HAP-1 (cell line): ENCODE data around the gene INHBE.

ENCODE experiments used
- DNase-seq, 2 experiments: peaks; one replicate each; pipeline ENCODE4 v3.0.0-alpha.2; 2016 to 2020; ENCODE audit warnings: low spot score in 2 of 2
- H3K27me3 ChIP-seq: fragments of 250-450 bp; sonication (Bioruptor Pico); 2 replicates; pipeline ENCODE4 v1.5.1; 2020; ENCODE audit warnings: low read depth, mild to moderate bottlenecking, moderate library complexity
- H3K36me3 ChIP-seq: fragments of 250-450 bp; sonication (Bioruptor Pico); replicated peaks from 2 replicates; pipeline ENCODE4 v1.5.1; 2020; ENCODE audit warnings: mild to moderate bottlenecking
- H3K4me1 ChIP-seq: fragments of 250-450 bp; sonication (Bioruptor Pico); 2 replicates; pipeline ENCODE4 v1.5.1; 2020; ENCODE audit warnings: mild to moderate bottlenecking
- H3K4me3 ChIP-seq: fragments of 250-450 bp; sonication (Bioruptor Pico); 2 replicates; pipeline ENCODE4 v1.5.1; 2020; ENCODE audit warnings: mild to moderate bottlenecking, moderate library complexity
- H3K9me3 ChIP-seq: fragments of 250-450 bp; sonication (Bioruptor Pico); 2 replicates; pipeline ENCODE4 v1.5.1; 2020; ENCODE audit warnings: mild to moderate bottlenecking, moderate library complexity
- in situ Hi-C: fragments of 300-500 bp; cut with MboI; formaldehyde crosslinking; loops from 3 replicates; pipeline ENCODE4 v1.14.3; 2020; ENCODE audit warnings: low sequenced_read_pairs, inconsistent platforms, mixed read lengths

The INHBE gene

DNA sequence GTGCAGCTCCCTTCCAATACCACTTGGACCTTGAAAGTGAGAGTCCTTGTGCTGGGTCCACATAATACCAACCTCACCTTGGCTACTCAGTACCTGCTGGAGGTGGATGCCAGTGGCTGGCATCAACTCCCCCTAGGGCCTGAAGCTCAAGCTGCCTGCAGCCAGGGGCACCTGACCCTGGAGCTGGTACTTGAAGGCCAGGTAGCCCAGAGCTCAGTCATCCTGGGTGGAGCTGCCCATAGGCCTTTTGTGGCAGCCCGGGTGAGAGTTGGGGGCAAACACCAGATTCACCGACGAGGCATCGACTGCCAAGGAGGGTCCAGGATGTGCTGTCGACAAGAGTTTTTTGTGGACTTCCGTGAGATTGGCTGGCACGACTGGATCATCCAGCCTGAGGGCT lies 5.7 kb upstream of the INHBE start:
- no peaks in the 10 kb centered on the region for H3K36me3 ChIP-seq
- H3K4me1 ChIP-seq = no peaks in the 10 kb centered on the region; the same call in 1 of the 2 replicates
- in situ Hi-C loops = no loop called here
- no peaks in the 10 kb centered on the region for H3K27me3 ChIP-seq
- H3K9me3 ChIP-seq = no peaks in the 10 kb centered on the region; the same call in 1 of the 2 replicates
- DNase-seq = no peak
- H3K4me3 ChIP-seq = no peak overlapping the region

- H3K36me3 ChIP-seq = no peaks in the 10 kb centered on the region
- DNase-seq = no peak
- H3K27me3 ChIP-seq = no peaks in the 10 kb centered on the region
- in situ Hi-C loops = no loop called here
- H3K9me3 ChIP-seq = no peaks in the 10 kb centered on the region; the same call in 1 of the 2 replicates
- peaks cover 4% of the 10 kb centered on the region for H3K4me1 ChIP-seq
- no peak overlapping the region for H3K4me3 ChIP-seq
Observed at GRCh38 chr12:57450057-57450456, 5.0 kb upstream of the INHBE start.

GRCh38 chr12:57451233-57451778 lies 3.8 kb upstream of the INHBE start:
- DNase-seq = no peak
- in situ Hi-C loops = no loop called here
- Histone ChIP-seq H3K36me3 (no peaks in the 10 kb centered on the region), H3K4me3 (no peak overlapping the region), H3K9me3 (no peaks in the 10 kb centered on the region; the same call in 1 of the 2 replicates), H3K4me1 (peaks cover 6% of the 10 kb centered on the region), H3K27me3 (no peaks in the 10 kb centered on the region)

DNA sequence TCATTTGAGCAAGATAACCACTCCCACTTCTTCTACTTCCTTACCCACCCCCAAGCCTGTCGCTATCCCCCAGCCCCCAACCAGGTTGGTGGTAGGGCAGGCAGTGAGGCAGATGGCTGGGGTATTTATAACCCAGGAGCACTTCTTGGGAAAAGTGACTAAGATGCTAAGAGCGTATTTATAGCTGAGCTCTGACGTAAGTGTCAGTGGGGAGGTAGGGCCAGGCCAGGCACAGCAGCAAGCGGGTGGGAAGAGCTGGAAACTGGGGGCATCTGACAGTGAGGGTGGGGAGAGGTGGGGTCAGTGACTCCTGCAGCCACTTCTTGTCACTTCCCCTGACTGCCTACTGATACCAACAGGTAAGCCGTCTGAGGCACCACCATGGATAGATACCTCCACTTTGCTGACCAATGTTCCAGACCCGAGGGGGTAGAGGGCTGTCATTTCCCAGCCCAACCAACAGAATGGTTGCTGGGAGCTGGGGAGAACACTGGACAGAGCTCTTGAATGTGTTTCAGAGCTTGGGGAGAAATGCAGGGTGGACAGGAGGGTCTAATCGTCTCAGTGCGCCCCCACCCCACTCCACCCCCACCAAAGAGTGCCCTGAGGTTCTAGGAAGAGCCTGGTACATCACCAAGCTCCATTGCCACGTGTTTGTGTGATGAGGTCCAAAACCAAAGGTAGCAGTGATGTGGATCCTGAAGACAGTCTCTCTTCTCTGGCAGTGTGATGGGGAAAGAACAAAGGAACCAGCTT lies 2.7 kb upstream of the INHBE start:
- no peaks in the 10 kb centered on the region for H3K9me3 ChIP-seq
- peaks cover 6% of the 10 kb centered on the region for H3K4me1 ChIP-seq
- H3K4me3 ChIP-seq = no peak overlapping the region
- no peak for DNase-seq
- H3K27me3 ChIP-seq = no peaks in the 10 kb centered on the region
- in situ Hi-C loops = no loop called here
- H3K36me3 ChIP-seq = no peaks in the 10 kb centered on the region

DNA sequence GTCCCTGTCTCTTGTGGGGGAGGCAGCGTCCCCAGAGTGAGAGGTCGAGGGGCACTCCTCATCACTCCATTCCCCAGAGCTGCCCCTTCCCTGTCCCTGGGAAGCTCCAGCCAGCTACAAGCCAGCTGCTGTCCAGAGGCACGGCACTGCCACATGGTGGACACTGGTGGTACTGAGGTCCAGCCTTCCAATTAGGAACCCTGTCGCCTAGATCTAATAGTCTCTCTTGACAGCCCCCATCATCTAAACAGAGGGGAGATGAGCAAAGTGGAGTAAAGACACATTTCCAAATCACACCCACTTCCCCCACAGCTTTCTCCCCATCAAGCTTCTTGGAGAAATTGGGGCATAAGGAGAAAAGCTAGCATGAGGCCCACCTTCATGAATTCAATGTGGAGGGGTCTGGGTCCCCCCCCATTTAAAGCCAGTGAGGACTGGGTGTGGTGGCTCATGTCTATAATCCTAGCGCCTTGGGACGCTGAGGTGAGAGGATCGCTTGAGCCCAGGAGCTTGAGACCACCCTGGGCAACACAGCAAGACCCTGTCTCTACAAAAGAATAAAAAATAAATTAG lies 2.1 kb upstream of the INHBE start:
- no peak overlapping the region for H3K4me3 ChIP-seq
- no peaks in the 10 kb centered on the region for H3K36me3 ChIP-seq
- DNase-seq = peak; percentile 66 to 90
- peaks cover 6% of the 10 kb centered on the region for H3K4me1 ChIP-seq
- in situ Hi-C loops = no loop called here
- no peaks in the 10 kb centered on the region for H3K9me3 ChIP-seq
- no peaks in the 10 kb centered on the region for H3K27me3 ChIP-seq

GRCh38 chr12:57454213-57454565 lies 918 bp upstream of the INHBE start:
- no peak for DNase-seq
- no peaks in the 10 kb centered on the region for H3K9me3 ChIP-seq
- in situ Hi-C loops = no loop called here
- no peaks in the 10 kb centered on the region for H3K27me3 ChIP-seq
- H3K36me3 ChIP-seq = no peaks in the 10 kb centered on the region
- no peak overlapping the region for H3K4me3 ChIP-seq
- H3K4me1 ChIP-seq = peaks cover 12% of the 10 kb centered on the region

- H3K4me1 ChIP-seq = peaks cover 12% of the 10 kb centered on the region
- peak overlapping the region; percentile 12 for H3K4me3 ChIP-seq
- no peaks in the 10 kb centered on the region for H3K9me3 ChIP-seq
- no peak for DNase-seq
- H3K36me3 ChIP-seq = no peaks in the 10 kb centered on the region
- H3K27me3 ChIP-seq = no peaks in the 10 kb centered on the region
- in situ Hi-C loops = loop anchor here (5.0 kb wide), 1 partner anchor 193 kb away; no protein-coding TSS in a partner anchor
Observed at GRCh38 chr12:57455374-57456144, 452 bp downstream of the INHBE start.

GRCh38 chr12:57456145-57456700 lies 1.1 kb downstream of the INHBE start:
- H3K27me3 ChIP-seq = no peaks in the 10 kb centered on the region
- peak overlapping the region; percentile 12 for H3K4me3 ChIP-seq
- H3K4me1 ChIP-seq = peaks cover 12% of the 10 kb centered on the region
- peak; percentile 53 to 78 for DNase-seq
- no peaks in the 10 kb centered on the region for H3K36me3 ChIP-seq
- in situ Hi-C loops = loop anchor here (5.0 kb wide), 1 partner anchor 194 kb away; no protein-coding TSS in a partner anchor
- no peaks in the 10 kb centered on the region for H3K9me3 ChIP-seq

GRCh38 chr12:57456737-57457490 lies 1.8 kb downstream of the INHBE start:
- H3K36me3 ChIP-seq = no peaks in the 10 kb centered on the region
- in situ Hi-C loops = loop anchor here (5.0 kb wide), 1 partner anchor 195 kb away; no protein-coding TSS in a partner anchor
- DNase-seq = no peak
- no peak overlapping the region for H3K4me3 ChIP-seq
- H3K27me3 ChIP-seq = no peaks in the 10 kb centered on the region
- peaks cover 12% of the 10 kb centered on the region for H3K4me1 ChIP-seq
- H3K9me3 ChIP-seq = no peaks in the 10 kb centered on the region

GRCh38 chr12:57458665-57459054 lies 3.6 kb downstream of the INHBE start:
- DNase-seq = no peak
- Histone ChIP-seq H3K9me3 (no peaks in the 10 kb centered on the region), H3K27me3 (no peaks in the 10 kb centered on the region), H3K4me3 (peak overlapping the region; percentile 49), H3K36me3 (no peaks in the 10 kb centered on the region), H3K4me1 (peaks cover 17% of the 10 kb centered on the region)
- in situ Hi-C loops = loop anchor here (5.0 kb wide), 1 partner anchor 196 kb away; no protein-coding TSS in a partner anchor

DNA sequence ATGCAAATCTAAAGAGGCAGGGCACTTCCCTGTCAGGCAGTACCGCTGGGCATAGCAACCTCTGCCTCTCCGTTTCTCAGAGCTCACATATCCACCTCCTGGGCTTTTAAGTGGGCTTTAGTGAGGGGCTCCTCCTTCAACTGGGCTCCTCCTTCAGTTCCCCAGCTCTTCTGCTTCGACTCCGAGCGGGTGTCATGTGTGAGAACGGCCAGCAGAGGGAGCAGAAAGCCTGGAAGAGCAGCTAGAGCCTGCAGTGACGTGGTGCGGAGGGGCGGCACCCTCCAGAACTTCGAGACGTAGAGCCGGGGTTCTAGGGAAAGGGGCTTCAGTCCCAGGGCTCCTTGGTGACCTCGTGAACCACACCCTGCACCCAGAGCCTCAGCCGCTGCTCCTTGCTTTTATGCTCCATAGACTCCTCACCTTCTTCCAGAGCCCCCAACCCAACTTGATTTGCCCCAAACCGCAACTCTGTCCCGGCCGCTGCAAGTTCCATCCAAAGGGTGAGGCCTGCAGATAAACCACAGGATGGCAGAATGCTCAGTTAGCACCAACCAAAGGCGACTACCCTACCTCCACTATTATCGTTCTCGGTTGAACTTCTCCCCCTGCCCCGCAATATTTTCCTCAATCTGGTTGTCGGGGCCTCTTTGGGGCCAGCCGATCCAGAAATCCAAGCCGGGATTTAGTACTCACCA lies 4.1 kb downstream of the INHBE start:
- H3K4me1 ChIP-seq = peaks cover 17% of the 10 kb centered on the region
- in situ Hi-C loops = loop anchor here (5.0 kb wide), 1 partner anchor 197 kb away; no protein-coding TSS in a partner anchor

DNA sequence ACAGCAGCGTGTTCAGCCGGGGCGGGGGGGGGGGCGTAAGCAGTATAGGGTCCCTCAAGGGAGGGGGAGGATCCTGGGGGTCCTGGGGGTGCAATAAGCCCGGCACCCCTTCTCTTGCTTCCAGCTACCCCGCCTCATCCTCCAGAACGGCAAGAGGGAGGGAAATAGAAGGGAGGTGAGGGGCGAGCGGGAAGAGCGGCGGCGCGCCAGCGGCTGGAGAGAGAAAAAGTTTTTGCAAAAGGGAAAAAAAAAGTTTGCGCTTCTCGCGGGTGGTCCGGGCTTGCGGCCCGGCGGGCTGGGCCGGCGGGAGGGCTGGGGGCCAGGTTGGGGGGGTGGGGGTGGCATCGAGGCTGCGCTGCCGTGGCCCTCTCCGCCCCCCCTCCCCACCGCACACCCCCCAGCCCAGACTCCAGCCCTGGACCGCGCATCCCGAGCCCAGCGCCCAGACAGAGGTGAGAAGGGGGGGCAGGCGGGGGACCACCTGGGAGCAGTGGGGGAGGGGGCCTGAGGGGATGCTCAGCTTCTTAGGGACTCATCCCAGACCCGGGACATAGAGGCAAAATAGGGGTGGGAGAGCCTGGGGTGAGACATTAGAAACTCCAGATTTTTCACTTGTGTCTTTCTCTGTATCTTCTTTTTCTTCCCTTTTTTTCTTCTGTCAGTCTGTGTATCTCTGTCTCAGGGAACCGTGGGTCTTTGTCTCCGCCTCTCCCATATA lies 4.8 kb downstream of the INHBE start, which contains the start of gene GLI1:
GLI1 (plus strand) TSS at position 36 of the 718 bp plus-strand sequence. CDS start 3,907 bp downstream, outside the sequence.
- H3K9me3 ChIP-seq = no peaks in the 10 kb centered on the region
- no peaks in the 10 kb centered on the region for H3K36me3 ChIP-seq
- H3K27me3 ChIP-seq = peaks cover 5% of the 10 kb centered on the region; the same call in 1 of the 2 replicates
- in situ Hi-C loops = loop anchor here (5.0 kb wide), 1 partner anchor 198 kb away; no protein-coding TSS in a partner anchor
- peak within 1 kb of the TSS; percentile 49 for H3K4me3 ChIP-seq
- DNase-seq = peak in 1 of 2 experiments; percentile 38
- peaks cover 13% of the 10 kb centered on the region for H3K4me1 ChIP-seq

More for the DNA sequence above, 4.1 kb downstream of the INHBE start:
- Histone ChIP-seq H3K27me3 (no peaks in the 10 kb centered on the region), H3K4me3 (peak overlapping the region; percentile 49), H3K9me3 (no peaks in the 10 kb centered on the region), H3K36me3 (no peaks in the 10 kb centered on the region)
- DNase-seq = peak; percentile 92 to 97
